Activated T-helper 1 cell treated with anti-CD3 and anti-CD28 coated beads, Interleukin-12 subunit alpha, Interleukin-12 subunit beta, Interleukin-2, Interleukin-4 antibody, amounts not matched to agents 30 ng/mL and 10 ng/mL and 1 ng/mL, durations not matched to agents 14 hours and 24 hours and 36 hours (primary cell): Measurements from ENCODE around the gene CLVS2. TPM values are rescaled to one million over a fixed set of nuclear protein-coding genes. Genes with fewer than 3 reads are reported as not detected.

Source experiments
- DNase-seq: peaks from one replicate; pipeline ENCODE4 v3.0.0; 2021; ENCODE audit warnings: low spot score
- H3K27ac Mint-ChIP-seq: one replicate; pipeline ENCODE4 v1.8.0; 2021; ENCODE audit warnings: mild to moderate bottlenecking, mixed read lengths
- H3K27me3 Mint-ChIP-seq: one replicate; pipeline ENCODE4 v1.8.0; 2022; ENCODE audit warnings: mild to moderate bottlenecking, moderate library complexity, mixed read lengths; ENCODE audit not compliant: insufficient read depth
- H3K36me3 Mint-ChIP-seq: one replicate; pipeline ENCODE4 v1.8.0; 2021; ENCODE audit warnings: low read depth, mixed read lengths
- H3K4me1 Mint-ChIP-seq: one replicate; pipeline ENCODE4 v1.8.0; 2021; ENCODE audit warnings: low read depth, mixed read lengths
- H3K4me3 Mint-ChIP-seq: one replicate; pipeline ENCODE4 v1.8.0; 2021; ENCODE audit warnings: mild to moderate bottlenecking, moderate library complexity, mixed read lengths
- H3K9me3 Mint-ChIP-seq: one replicate; pipeline ENCODE4 v1.8.0; 2021; ENCODE audit warnings: mixed read lengths
- intact Hi-C: fragments of 100-400 bp; cut with micrococcal nuclease; formaldehyde crosslinking; loops from one replicate; pipeline ENCODE4 v1.15.1; 2024
- total RNA-seq: library from RNA; stranded (reverse); gene quantifications from 2 replicates; pipeline ENCODE4 v1.2.3, GENCODE V29; 2022

Gene CLVS2
- total RNA-seq, 1 donor from 2014 or later, result not detected

DNA sequence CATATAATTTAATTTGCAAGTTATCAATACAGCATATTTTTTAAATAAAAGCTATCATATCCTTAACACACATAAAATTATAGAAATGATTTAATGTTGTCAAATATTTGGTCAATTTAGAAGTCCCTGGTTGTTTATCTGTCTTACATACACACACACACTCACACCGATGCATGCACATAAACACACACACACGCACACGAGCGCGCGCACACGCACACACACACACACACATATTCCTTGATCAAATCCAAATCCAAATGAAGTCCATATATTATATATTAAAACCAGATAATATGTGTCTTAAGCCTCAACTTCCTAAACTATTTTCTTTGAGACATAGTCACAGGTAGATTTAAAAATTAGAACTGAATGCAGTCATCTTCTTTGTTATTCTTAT lies 120.3 kb downstream of the CLVS2 start:
- Mint-ChIP-seq H3K27ac (no peak overlapping the region), H3K4me1 (no peaks in the 10 kb centered on the region), H3K4me3 (no peak overlapping the region), H3K36me3 (no peaks in the 10 kb centered on the region), H3K27me3 (peaks cover 2% of the 10 kb centered on the region), H3K9me3 (no peaks in the 10 kb centered on the region)
- DNase-seq, result no peak
- intact Hi-C loops, result no loop called here

DNA sequence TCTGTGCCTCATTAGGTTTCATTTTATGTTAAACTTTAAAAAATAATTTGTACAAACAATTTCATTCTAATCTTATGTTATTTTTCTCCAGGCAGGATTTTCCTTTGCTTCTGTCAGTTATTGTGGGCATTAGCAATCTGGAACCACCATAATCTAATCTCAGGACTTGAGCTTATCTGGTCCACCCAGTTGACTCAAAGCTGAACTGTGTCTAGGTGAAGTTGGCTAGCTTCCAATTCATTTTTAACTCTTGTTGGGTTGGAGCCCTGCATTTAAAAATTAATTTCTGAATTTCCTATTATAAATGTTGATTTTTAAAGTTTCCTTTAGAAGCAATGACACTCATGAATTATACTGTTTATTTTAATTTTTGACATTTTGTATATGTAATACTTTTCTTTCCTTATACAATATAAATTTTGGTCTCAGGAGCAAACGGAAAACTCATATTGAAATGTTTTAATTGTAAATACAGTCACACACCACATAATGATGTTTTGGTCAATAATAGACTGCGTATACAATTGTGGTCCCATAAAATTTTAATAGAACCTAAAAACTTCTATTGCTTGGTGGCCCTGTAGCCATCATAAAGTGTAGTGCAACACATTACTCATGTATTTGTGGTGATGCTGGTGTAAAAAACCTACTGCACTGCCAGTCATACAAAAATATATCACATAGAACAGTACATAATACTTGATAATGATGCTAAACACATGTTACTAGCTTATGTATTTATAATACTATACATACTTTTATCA lies 121.3 kb downstream of the CLVS2 start:
- DNase-seq, result no peak
- Mint-ChIP-seq H3K4me1 (no peaks in the 10 kb centered on the region), H3K9me3 (no peaks in the 10 kb centered on the region), H3K36me3 (no peaks in the 10 kb centered on the region), H3K27ac (no peak overlapping the region), H3K4me3 (no peak overlapping the region), H3K27me3 (peaks cover 2% of the 10 kb centered on the region)
- intact Hi-C loops, result no loop called here

DNA sequence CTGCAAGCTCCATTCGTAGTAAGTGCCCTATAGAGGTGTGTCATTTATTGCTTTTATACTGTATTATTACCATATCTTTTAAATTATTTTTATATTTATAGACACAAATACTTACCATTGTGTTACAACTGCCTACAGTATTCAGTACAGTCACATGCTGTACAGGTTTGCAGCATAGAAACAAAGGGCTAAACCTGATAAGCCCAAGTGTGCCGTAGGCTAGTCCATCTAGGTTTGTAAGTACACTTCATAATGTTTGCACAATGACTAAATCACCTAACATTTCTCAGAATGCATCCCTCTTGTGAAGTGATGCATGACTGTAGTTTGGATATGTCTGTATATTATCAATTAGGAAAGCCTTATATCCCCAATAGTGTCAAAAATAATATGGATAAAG lies 122.8 kb downstream of the CLVS2 start:
- DNase-seq, result no peak
- intact Hi-C loops, result no loop called here
- no peaks in the 10 kb centered on the region for H3K27me3 Mint-ChIP-seq
- H3K27ac Mint-ChIP-seq, result no peak overlapping the region
- no peak overlapping the region for H3K4me3 Mint-ChIP-seq
- no peaks in the 10 kb centered on the region for H3K36me3 Mint-ChIP-seq
- peaks cover 4% of the 10 kb centered on the region for H3K9me3 Mint-ChIP-seq
- no peaks in the 10 kb centered on the region for H3K4me1 Mint-ChIP-seq

Other genes starting within 250 kb of the CLVS2 start
- gene FABP7, start 216.5 kb upstream of the CLVS2 start, total RNA-seq, result not detected in 2 replicates
- 0.47 and 0.64 TPM in 2 replicates for gene SMPDL3A, start 207.0 kb upstream of the CLVS2 start, total RNA-seq